HL-60 (cell line): ENCODE measurements around the gene GABARAPL2.
"Not testable (repeated sequence)": the region's sequence is repeated elsewhere in the genome, so short reads cannot be mapped to it uniquely, and the experiment has no call there.

Source experiments
- GABPA ChIP-seq: IDR thresholded peaks from 2 replicates; pipeline ENCODE4 v1.6.1; 2012; ENCODE audit warnings: low read depth
- POLR2AphosphoS5 ChIP-seq: IDR thresholded peaks from 2 replicates; pipeline ENCODE4 v1.6.1; 2012; ENCODE audit warnings: low read depth
- REST ChIP-seq: IDR thresholded peaks from 2 replicates; pipeline ENCODE4 v1.6.1; 2012; ENCODE audit warnings: low read depth; ENCODE audit not compliant: insufficient replicate concordance
- TF ChIP-seq, protein P1 (sequence below): IDR thresholded peaks from one replicate; pipeline ENCODE4 v1.5.1; 2011; ENCODE audit warnings: low read length, control low read depth, inconsistent platforms; ENCODE audit not compliant: insufficient read depth

- TF ChIP-seq, protein P1, sequence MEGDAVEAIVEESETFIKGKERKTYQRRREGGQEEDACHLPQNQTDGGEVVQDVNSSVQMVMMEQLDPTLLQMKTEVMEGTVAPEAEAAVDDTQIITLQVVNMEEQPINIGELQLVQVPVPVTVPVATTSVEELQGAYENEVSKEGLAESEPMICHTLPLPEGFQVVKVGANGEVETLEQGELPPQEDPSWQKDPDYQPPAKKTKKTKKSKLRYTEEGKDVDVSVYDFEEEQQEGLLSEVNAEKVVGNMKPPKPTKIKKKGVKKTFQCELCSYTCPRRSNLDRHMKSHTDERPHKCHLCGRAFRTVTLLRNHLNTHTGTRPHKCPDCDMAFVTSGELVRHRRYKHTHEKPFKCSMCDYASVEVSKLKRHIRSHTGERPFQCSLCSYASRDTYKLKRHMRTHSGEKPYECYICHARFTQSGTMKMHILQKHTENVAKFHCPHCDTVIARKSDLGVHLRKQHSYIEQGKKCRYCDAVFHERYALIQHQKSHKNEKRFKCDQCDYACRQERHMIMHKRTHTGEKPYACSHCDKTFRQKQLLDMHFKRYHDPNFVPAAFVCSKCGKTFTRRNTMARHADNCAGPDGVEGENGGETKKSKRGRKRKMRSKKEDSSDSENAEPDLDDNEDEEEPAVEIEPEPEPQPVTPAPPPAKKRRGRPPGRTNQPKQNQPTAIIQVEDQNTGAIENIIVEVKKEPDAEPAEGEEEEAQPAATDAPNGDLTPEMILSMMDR, result not testable (repeated sequence)
- not testable (repeated sequence) for TF ChIP-seq REST, POLR2AphosphoS5, GABPA
Observed at GRCh38 chr16:75548456-75548855, 17.7 kb upstream of the GABARAPL2 start.
